ENCODE measurements around the gene CDH2. TPM values are rescaled to one million over a fixed set of nuclear protein-coding genes. Genes with fewer than 3 reads are reported as not detected.

CDH2 gene
- total RNA-seq, 1 experiment from 2014 or later, result 36.2 TPM

GRCh38 chr18:28114472-28114871 is 62.5 kb downstream of the CDH2 start:
- Histone ChIP-seq H4K5ac (ENCODE audit: insufficient read length, low read depth, low read length) (no peak overlapping the region), H3T11ph (ENCODE audit: low read length) (no peak overlapping the region), H3K79me1 (ENCODE audit: insufficient read depth, low read depth, low read length, poor library complexity, severe bottlenecking) (no peaks in the 10 kb centered on the region), H3K14ac (ENCODE audit: insufficient read depth, low read length) (no peak overlapping the region), H3K23ac (ENCODE audit: insufficient read length, low read depth, low read length) (no peak overlapping the region), H3K56ac (ENCODE audit: insufficient read length, low read depth, low read length) (no peak overlapping the region), H3K4me2 (ENCODE audit: insufficient read depth, insufficient read length, low read length) (no peak overlapping the region), H4K8ac (replicated peaks; ENCODE audit: insufficient read length, low read depth, low read length) (no peak overlapping the region), H4K91ac (ENCODE audit: insufficient read length, low read depth, low read length) (no peak overlapping the region), H2BK15ac (ENCODE audit: low read depth, low read length) (no peak overlapping the region), H3K18ac (ENCODE audit: insufficient read length, low read depth, low read length) (no peak overlapping the region), H3K4me1 (ENCODE audit: insufficient read depth, low read length) (peaks cover 13% of the 10 kb centered on the region; the same call in 1 of the 2 replicates), H2BK20ac (ENCODE audit: low read depth, low read length, poor library complexity, severe bottlenecking) (no peak overlapping the region), H3K79me2 (ENCODE audit: insufficient read depth, low read length) (no peaks in the 10 kb centered on the region; the same call in 1 of the 2 replicates), H3K9ac (ENCODE audit: extremely low read depth, insufficient read length, low read length) (no peak overlapping the region), H2AFZ (ENCODE audit: low read length) (no peak overlapping the region), H3K4ac (ENCODE audit: low read depth, low read length) (no peak overlapping the region), H3K27me3 (ENCODE audit: insufficient read depth, low read length) (no peaks in the 10 kb centered on the region), H3K27ac (ENCODE audit: insufficient read length, low read depth, low read length) (no peak overlapping the region), H2BK12ac (ENCODE audit: insufficient read length, low read depth, low read length) (no peak overlapping the region), H2BK5ac (ENCODE audit: insufficient read length, low read length) (no peak overlapping the region), H2BK120ac (ENCODE audit: low read depth, low read length, poor library complexity, severe bottlenecking) (no peak overlapping the region), H2AK5ac (ENCODE audit: insufficient read length, low read length) (no peak overlapping the region), H3K23me2 (ENCODE audit: insufficient read length, low read depth, low read length, poor library complexity, severe bottlenecking) (no peaks in the 10 kb centered on the region), H4K20me1 (ENCODE audit: control insufficient read depth, insufficient read depth, insufficient read length) (no peaks in the 10 kb centered on the region), H3K9me3 (ENCODE audit: control insufficient read depth, low read depth, low read length) (no peaks in the 10 kb centered on the region)
- no CpG with 5 or more reads among the region's 3 CpGs for WGBS (ENCODE audit: extremely low coverage, insufficient read length, low lambda C conversion rate)
- no peaks in the 10 kb centered on the region; a peak in 1 of 7 replicates for H3K36me3 Mint-ChIP-seq (ENCODE audit: insufficient read depth in 1 of 3, low read depth in 3 of 3)
- no peak overlapping the region for H3K27ac Mint-ChIP-seq
- no peak overlapping the region for H3K4me3 Mint-ChIP-seq
- no peaks in the 10 kb centered on the region for H3K27me3 Mint-ChIP-seq (ENCODE audit: low read depth)
- H3K9me3 Mint-ChIP-seq, result no peaks in the 10 kb centered on the region; a peak in 1 of 5 replicates
- TF ChIP-seq CTCF (conservative IDR thresholded peaks at IDR 0.05), result no peak
- no peak for DNase-seq
- peaks cover 22 to 33% of the 10 kb centered on the region in 2 experiments for H3K4me1 Mint-ChIP-seq
